ENCODE results near the gene CLCN3. TPM values are rescaled to one million over a fixed set of nuclear protein-coding genes. Genes with fewer than 3 reads are reported as not detected.

CLCN3 gene
- total RNA-seq, 3 donors from 2014 or later: 16.0 to 17.4 (median 16.0) TPM

Other genes with a start within 250 kb of the CLCN3 start
- gene NEK1, start 8.0 kb upstream of the CLCN3 start, total RNA-seq: 1 to 10 TPM; 6.0 to 6.6 (median 6.6) TPM
- gene HPF1, start 137.4 kb downstream of the CLCN3 start, total RNA-seq: 10 to 100 TPM; 32.0 to 35.3 (median 34.2) TPM

All from activated T-cell treated with anti-CD3 and anti-CD28 coated beads, Interleukin-2, amount 50 U/mL, for 4 hours (primary cell).